Measurements from ENCODE around the gene SPRY2.

DNA sequence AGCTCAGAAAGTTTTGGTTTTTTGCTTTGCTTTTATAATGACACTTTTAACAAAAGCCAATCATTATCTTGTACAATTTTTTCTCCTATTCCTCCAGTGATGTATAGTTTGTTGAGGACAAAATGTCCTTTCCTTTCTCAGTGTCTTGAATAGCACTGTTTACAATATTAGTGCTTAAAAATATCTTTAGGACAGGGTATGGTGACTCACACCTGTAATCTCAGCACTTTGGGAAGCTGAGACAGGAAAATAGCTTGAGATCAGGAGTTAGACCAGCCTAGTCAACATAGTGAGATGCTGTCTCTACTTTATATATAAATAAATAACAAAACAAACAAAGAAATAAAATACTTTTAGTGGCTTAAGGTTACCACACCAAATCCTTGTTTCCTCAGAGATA, 41.9 kb downstream of the SPRY2 start:
- TF ChIP-seq, protein P1, sequence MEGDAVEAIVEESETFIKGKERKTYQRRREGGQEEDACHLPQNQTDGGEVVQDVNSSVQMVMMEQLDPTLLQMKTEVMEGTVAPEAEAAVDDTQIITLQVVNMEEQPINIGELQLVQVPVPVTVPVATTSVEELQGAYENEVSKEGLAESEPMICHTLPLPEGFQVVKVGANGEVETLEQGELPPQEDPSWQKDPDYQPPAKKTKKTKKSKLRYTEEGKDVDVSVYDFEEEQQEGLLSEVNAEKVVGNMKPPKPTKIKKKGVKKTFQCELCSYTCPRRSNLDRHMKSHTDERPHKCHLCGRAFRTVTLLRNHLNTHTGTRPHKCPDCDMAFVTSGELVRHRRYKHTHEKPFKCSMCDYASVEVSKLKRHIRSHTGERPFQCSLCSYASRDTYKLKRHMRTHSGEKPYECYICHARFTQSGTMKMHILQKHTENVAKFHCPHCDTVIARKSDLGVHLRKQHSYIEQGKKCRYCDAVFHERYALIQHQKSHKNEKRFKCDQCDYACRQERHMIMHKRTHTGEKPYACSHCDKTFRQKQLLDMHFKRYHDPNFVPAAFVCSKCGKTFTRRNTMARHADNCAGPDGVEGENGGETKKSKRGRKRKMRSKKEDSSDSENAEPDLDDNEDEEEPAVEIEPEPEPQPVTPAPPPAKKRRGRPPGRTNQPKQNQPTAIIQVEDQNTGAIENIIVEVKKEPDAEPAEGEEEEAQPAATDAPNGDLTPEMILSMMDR (conservative IDR thresholded peaks at IDR 0.05; ENCODE audit: low read length) = no peak
- no peak for TF ChIP-seq EZH2phosphoT487 (IDR thresholded peaks at IDR 0.05; ENCODE audit: borderline replicate concordance)

All from Loucy (cell line).